Endothelial cell (in vitro differentiated cells): ENCODE data around the gene RASA3. TPM values are rescaled to one million over a fixed set of nuclear protein-coding genes. Genes with fewer than 3 reads are reported as not detected.
A peak's percentile ranks its signal among the peaks of the same experiment; 100 is the strongest.

Source experiments
- DNase-seq: peaks from one replicate; pipeline ENCODE4 v3.0.0; 2021; ENCODE audit warnings: low spot score
- H3K27ac Mint-ChIP-seq: one replicate; pipeline ENCODE4 v1.8.0; 2021; ENCODE audit warnings: mixed read lengths, inconsistent platforms; ENCODE audit not compliant: unreplicated experiment
- H3K27me3 Mint-ChIP-seq: one replicate; pipeline ENCODE4 v1.8.0; 2021; ENCODE audit warnings: mild to moderate bottlenecking, moderate library complexity, mixed read lengths, inconsistent platforms; ENCODE audit not compliant: unreplicated experiment
- H3K36me3 Mint-ChIP-seq: one replicate; pipeline ENCODE4 v1.8.0; 2021; ENCODE audit warnings: mild to moderate bottlenecking, low read depth, mixed read lengths, inconsistent platforms; ENCODE audit not compliant: unreplicated experiment
- H3K4me1 Mint-ChIP-seq: one replicate; pipeline ENCODE4 v1.8.0; 2021; ENCODE audit warnings: mild to moderate bottlenecking, mixed read lengths, inconsistent platforms; ENCODE audit not compliant: unreplicated experiment
- H3K4me3 Mint-ChIP-seq: one replicate; pipeline ENCODE4 v1.8.0; 2021; ENCODE audit warnings: mild to moderate bottlenecking, mixed read lengths, inconsistent platforms; ENCODE audit not compliant: unreplicated experiment
- H3K9me3 Mint-ChIP-seq: one replicate; pipeline ENCODE4 v1.8.0; 2021; ENCODE audit warnings: mixed read lengths, inconsistent platforms; ENCODE audit not compliant: unreplicated experiment
- total RNA-seq: library from RNA; stranded (reverse); fragmentation: NEBNext Ultra II Directional; extraction: Animal tissue kit (Norgen Biotek cat#: 25700); gene quantifications from one replicate; pipeline ENCODE4 v1.2.1, GENCODE V29; 2021; ENCODE audit not compliant: unreplicated experiment
- TF ChIP-seq, protein P1 (sequence below): fragments of 200-600 bp; sonication (generic); IDR thresholded peaks from one replicate; pipeline ENCODE4 v1.5.0; 2021; ENCODE audit warnings: antibody characterized with exemption; ENCODE audit not compliant: unreplicated experiment

RASA3 gene
- total RNA-seq, 1 donor from 2014 or later = 34.0 TPM

DNA sequence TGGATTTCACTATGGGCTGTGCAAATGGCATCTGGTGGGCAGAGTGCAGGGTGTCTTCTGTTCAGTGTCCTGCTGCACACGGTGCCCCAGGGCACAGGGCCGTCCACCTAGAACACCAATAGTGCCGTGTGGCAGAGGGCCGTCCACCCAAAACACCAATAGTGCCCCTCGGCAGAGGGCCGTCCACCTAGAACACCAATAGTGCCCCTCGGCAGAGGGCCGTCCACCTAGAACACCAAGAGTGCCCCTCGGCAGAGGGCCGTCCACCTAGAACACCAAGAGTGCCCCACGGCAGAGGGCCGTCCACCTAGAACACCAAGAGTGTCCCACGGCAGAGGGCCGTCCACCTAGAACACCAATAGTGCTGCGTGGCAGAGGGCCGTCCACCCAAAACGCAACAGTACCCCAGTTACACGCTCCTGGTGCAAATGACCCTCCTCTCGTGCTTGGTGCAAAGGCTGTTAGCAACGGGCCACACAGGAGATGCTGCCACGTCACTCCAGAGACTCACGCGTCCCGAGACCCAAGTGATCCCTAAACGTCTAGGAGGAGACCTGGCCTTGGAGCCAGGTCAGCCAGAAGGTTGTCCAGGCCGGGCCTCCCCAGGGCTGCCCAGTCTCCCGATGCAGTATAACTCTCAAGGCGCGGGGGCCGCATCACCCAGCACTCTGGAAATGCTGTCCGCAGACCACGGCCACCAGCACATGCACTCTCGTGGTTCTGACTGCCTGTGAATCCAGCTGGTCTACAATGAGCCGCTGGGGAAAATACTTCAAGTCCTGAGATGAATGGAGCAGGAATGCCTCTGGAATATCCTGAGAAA lies 51.5 kb downstream of the RASA3 start:
- TF ChIP-seq, protein P1, sequence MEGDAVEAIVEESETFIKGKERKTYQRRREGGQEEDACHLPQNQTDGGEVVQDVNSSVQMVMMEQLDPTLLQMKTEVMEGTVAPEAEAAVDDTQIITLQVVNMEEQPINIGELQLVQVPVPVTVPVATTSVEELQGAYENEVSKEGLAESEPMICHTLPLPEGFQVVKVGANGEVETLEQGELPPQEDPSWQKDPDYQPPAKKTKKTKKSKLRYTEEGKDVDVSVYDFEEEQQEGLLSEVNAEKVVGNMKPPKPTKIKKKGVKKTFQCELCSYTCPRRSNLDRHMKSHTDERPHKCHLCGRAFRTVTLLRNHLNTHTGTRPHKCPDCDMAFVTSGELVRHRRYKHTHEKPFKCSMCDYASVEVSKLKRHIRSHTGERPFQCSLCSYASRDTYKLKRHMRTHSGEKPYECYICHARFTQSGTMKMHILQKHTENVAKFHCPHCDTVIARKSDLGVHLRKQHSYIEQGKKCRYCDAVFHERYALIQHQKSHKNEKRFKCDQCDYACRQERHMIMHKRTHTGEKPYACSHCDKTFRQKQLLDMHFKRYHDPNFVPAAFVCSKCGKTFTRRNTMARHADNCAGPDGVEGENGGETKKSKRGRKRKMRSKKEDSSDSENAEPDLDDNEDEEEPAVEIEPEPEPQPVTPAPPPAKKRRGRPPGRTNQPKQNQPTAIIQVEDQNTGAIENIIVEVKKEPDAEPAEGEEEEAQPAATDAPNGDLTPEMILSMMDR = no peak
- peaks cover 9% of the 10 kb centered on the region for H3K4me1 Mint-ChIP-seq
- no peak overlapping the region for H3K27ac Mint-ChIP-seq
- H3K9me3 Mint-ChIP-seq = no peaks in the 10 kb centered on the region
- H3K27me3 Mint-ChIP-seq = peaks cover 6% of the 10 kb centered on the region
- peaks cover 22% of the 10 kb centered on the region for H3K36me3 Mint-ChIP-seq
- no peak for DNase-seq
- no peak overlapping the region for H3K4me3 Mint-ChIP-seq

DNA sequence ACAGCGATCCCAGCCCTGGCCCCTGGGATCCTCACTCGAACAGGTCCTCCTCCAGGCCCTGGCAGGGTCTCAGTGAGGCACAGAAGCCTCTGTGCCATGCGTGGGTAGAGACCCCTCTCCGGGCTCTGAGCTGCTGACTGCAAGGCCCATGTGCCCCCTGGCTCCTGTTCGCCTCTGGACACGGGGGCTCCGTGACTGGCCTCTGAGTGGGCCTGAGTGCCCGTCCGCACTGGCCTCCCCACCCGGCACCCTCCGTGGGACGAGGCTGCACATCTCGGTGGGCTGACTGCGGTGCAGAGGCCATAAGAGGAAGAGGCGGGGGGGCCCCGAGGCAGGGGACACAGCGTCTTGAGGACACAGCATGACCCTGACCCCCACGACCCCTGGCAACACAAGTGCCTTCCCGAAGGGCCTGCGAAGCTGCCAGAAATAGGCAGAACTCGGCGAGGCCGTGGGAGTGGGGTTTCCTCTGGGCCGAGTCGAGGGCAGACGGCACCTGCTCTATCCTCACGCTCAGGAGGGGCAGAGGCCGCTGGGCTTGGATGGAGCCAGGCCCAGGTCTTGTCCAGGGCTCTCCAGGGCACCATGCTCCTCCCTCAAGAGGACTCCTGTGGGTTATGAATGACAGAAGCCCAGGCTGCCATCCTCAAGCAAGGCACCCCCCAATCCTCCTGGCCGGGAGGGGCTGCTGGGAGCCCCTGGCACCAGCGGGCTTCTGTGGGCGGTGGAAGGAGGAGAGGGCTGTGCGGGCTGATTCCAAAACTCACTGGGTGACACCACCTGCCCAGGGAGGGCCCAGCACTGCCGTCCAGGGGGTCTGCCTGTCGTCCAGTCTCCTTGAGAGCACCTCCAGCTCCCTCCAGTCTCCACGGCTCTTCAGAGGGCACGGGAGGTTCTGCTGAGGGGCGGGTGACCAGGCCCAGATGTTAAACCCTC lies 52.6 kb downstream of the RASA3 start:
- H3K9me3 Mint-ChIP-seq = no peaks in the 10 kb centered on the region
- peaks cover 9% of the 10 kb centered on the region for H3K4me1 Mint-ChIP-seq
- TF ChIP-seq, protein P1 = no peak
- no peak overlapping the region for H3K27ac Mint-ChIP-seq
- H3K36me3 Mint-ChIP-seq = peaks cover 23% of the 10 kb centered on the region
- peaks cover 6% of the 10 kb centered on the region for H3K27me3 Mint-ChIP-seq
- DNase-seq = no peak
- no peak overlapping the region for H3K4me3 Mint-ChIP-seq

DNA sequence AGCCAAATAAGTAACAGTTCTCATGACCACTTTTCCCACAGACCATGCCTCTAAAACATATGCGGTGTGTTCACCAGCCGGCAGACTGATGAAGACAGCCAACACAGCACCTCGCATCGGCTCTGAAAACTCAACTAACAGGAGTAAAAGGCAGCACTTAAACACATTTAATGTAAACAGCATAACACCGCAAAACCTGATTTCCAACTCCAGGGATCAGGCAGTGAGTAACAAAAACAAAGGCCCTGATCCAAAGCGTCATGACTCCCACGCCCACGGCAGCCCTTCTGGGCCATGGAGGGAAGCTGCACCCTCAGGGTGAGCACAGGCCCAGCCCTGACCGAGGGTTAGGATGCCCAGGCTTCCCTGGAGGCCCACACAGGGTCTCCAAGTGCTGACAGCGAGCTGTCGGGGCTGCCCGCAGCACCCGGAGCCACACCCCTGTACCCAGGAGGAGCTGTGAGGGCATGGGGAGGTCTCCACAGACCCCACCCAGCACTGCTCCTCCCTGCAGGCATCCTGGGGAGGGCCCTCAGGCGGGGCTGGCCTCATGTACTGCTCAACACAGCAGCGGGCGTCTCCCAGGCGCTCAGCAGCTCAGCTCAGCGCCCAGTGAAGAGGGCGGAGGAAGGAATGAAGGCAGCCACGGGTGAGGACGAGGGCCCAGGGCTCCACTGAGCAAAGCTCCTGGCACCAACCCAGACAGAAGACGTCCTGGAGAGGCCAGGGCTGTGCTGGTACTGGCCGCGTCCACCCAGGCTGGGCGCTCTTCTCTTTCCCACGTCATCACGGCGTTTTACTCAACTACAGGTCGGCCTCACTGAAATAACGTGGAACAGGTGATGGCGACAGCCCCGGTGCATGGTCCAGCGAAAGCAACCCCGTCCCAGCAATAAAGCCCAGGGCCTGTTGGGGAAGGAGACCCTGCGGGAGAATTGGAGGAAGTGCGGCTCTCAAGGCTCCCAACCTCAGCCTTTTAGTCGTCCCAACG lies 53.7 kb downstream of the RASA3 start:
- Mint-ChIP-seq H3K27me3 (peaks cover 6% of the 10 kb centered on the region), H3K9me3 (no peaks in the 10 kb centered on the region), H3K4me1 (peaks cover 13% of the 10 kb centered on the region), H3K36me3 (peaks cover 29% of the 10 kb centered on the region), H3K4me3 (no peak overlapping the region), H3K27ac (peak overlapping the region; percentile 61)
- no peak for DNase-seq
- TF ChIP-seq, protein P1 = no peak

DNA sequence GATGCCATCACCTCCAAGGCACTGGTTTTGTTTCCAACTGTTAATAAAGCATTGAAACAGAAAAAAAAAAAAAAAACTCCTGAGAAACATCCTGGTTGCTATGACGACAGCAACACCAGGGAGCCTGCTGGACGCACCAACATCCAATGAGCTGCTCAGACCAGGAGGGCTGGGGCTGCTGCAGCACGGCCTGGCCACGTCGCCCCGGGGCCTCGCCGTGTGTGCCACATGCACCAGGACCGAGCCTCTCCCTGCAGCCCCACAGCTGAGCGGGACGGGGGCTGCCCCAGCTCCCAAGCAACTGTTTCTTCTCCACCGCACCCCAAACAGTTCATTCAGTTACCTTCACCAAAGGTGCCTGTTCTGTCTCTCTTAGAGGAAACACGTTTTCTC lies 54.5 kb downstream of the RASA3 start:
- H3K27me3 Mint-ChIP-seq = peaks cover 6% of the 10 kb centered on the region
- peak overlapping the region; percentile 78 for H3K27ac Mint-ChIP-seq
- H3K36me3 Mint-ChIP-seq = peaks cover 28% of the 10 kb centered on the region
- TF ChIP-seq, protein P1 = no peak
- peaks cover 13% of the 10 kb centered on the region for H3K4me1 Mint-ChIP-seq
- DNase-seq = peak; percentile 31
- no peak overlapping the region for H3K4me3 Mint-ChIP-seq
- H3K9me3 Mint-ChIP-seq = no peaks in the 10 kb centered on the region
